Loucy (cell line): ENCODE measurements around the gene PPP1R14B.

Experiments
- H2AFZ ChIP-seq: fragments of 200-600 bp; sonication (generic); 2 replicates; pipeline ENCODE4 v1.6.0; 2016; ENCODE audit warnings: antibody characterized with exemption, mild to moderate bottlenecking, low read length, moderate library complexity
- H3F3A ChIP-seq: fragments of 200-600 bp; 2 replicates; pipeline ENCODE4 v1.6.0; 2016; ENCODE audit warnings: antibody characterized with exemption, low read depth, mild to moderate bottlenecking
- H3K27me3 ChIP-seq: fragments of 200-600 bp; sonication (generic); 2 replicates; pipeline ENCODE4 v1.6.1; 2014; ENCODE audit warnings: low read length, mild to moderate bottlenecking; ENCODE audit not compliant: insufficient read depth, poor library complexity, severe bottlenecking
- H3K36me3 ChIP-seq: fragments of 200-600 bp; sonication (generic); 2 replicates; pipeline ENCODE4 v1.6.1; 2016; ENCODE audit warnings: low read length; ENCODE audit not compliant: insufficient read depth
- H3K4me1 ChIP-seq: fragments of 200-600 bp; sonication (generic); 2 replicates; pipeline ENCODE4 v1.5.1; 2014; ENCODE audit warnings: low read length, mild to moderate bottlenecking; ENCODE audit not compliant: insufficient read depth, poor library complexity, severe bottlenecking
- H3K4me2 ChIP-seq: fragments of 200-600 bp; sonication (generic); 2 replicates; pipeline ENCODE4 v1.6.0; 2014; ENCODE audit warnings: antibody characterized with exemption, low read length, low read depth, mild to moderate bottlenecking; ENCODE audit not compliant: poor library complexity, severe bottlenecking
- H3K4me3 ChIP-seq: fragments of 200-600 bp; sonication (generic); 2 replicates; pipeline ENCODE4 v1.5.1; 2014; ENCODE audit warnings: low read length, mild to moderate bottlenecking, mixed read lengths; ENCODE audit not compliant: poor library complexity, severe bottlenecking
- H3K79me2 ChIP-seq: fragments of 200-600 bp; sonication (generic); 2 replicates; pipeline ENCODE4 v1.6.1; 2014; ENCODE audit warnings: low read length; ENCODE audit not compliant: insufficient read depth
- H3K9ac ChIP-seq: fragments of 200-600 bp; sonication (generic); 2 replicates; pipeline ENCODE4 v1.6.0; 2014; ENCODE audit warnings: mild to moderate bottlenecking, low read depth, low read length, moderate library complexity; ENCODE audit not compliant: poor library complexity, severe bottlenecking
- H3K9me2 ChIP-seq: fragments of 200-600 bp; sonication (generic); replicated peaks from 2 replicates; pipeline ENCODE4 v1.6.1; 2016; ENCODE audit warnings: low read depth, low read length, mixed read lengths
- H3K9me3 ChIP-seq: fragments of 200-600 bp; sonication (generic); 2 replicates; pipeline ENCODE4 v1.6.1; 2014; ENCODE audit warnings: mild to moderate bottlenecking, antibody characterized with exemption, low read length, low read depth; ENCODE audit not compliant: insufficient read depth
- H4K20me1 ChIP-seq: fragments of 200-600 bp; sonication (generic); 2 replicates; pipeline ENCODE4 v1.6.0; 2014; ENCODE audit warnings: antibody characterized with exemption, low read length, mild to moderate bottlenecking; ENCODE audit not compliant: insufficient read depth, poor library complexity, severe bottlenecking
- CTCF ChIP-seq: fragments of 200-600 bp; sonication (generic); conservative IDR thresholded peaks from 2 replicates; pipeline ENCODE4 v1.5.1; 2014; ENCODE audit warnings: mild to moderate bottlenecking, antibody characterized with exemption, low read length
- EZH2phosphoT487 ChIP-seq: fragments of 200-600 bp; IDR thresholded peaks from 2 replicates; pipeline ENCODE4 v1.6.1; 2018; ENCODE audit warnings: antibody characterized with exemption, mild to moderate bottlenecking, moderate library complexity, borderline replicate concordance

The PPP1R14B gene

GRCh38 chr11:64254326-64254725 is 7.6 kb upstream of the PPP1R14B start:
- Histone ChIP-seq H3K4me1 (peaks cover 22% of the 10 kb centered on the region), H3K27me3 (no peaks in the 10 kb centered on the region), H2AFZ (no peak overlapping the region), H3F3A (no peaks in the 10 kb centered on the region), H3K9ac (no peak overlapping the region), H3K79me2 (peaks cover 5% of the 10 kb centered on the region; the same call in 1 of the 2 replicates), H3K36me3 (no peaks in the 10 kb centered on the region), H3K4me3 (no peak overlapping the region), H4K20me1 (no peaks in the 10 kb centered on the region), H3K4me2 (no peak overlapping the region), H3K9me3 (no peaks in the 10 kb centered on the region), H3K9me2 (no peaks in the 10 kb centered on the region)
- no peak for TF ChIP-seq CTCF
- no peak for TF ChIP-seq EZH2phosphoT487

GRCh38 chr11:64253481-64253880 is 6.7 kb upstream of the PPP1R14B start:
- no peaks in the 10 kb centered on the region for H3K9me2 ChIP-seq
- no peak overlapping the region for H3K4me3 ChIP-seq
- H3K36me3 ChIP-seq, result no peaks in the 10 kb centered on the region
- no peak overlapping the region for H3K9ac ChIP-seq
- H4K20me1 ChIP-seq, result no peaks in the 10 kb centered on the region
- no peaks in the 10 kb centered on the region for H3K9me3 ChIP-seq
- TF ChIP-seq EZH2phosphoT487 (no peak), CTCF (no peak)
- no peak overlapping the region for H2AFZ ChIP-seq
- no peaks in the 10 kb centered on the region for H3K27me3 ChIP-seq
- peaks cover 5% of the 10 kb centered on the region; the same call in 1 of the 2 replicates for H3K79me2 ChIP-seq
- peak overlapping the region; percentile 13 for H3K4me2 ChIP-seq
- H3K4me1 ChIP-seq, result peaks cover 26% of the 10 kb centered on the region
- no peaks in the 10 kb centered on the region for H3F3A ChIP-seq

- Histone ChIP-seq H3F3A (no peaks in the 10 kb centered on the region), H2AFZ (no peak overlapping the region), H3K4me3 (no peak overlapping the region), H3K4me1 (peaks cover 26% of the 10 kb centered on the region), H3K9me2 (no peaks in the 10 kb centered on the region), H3K36me3 (no peaks in the 10 kb centered on the region), H3K4me2 (peak overlapping the region; percentile 82), H4K20me1 (no peaks in the 10 kb centered on the region), H3K27me3 (no peaks in the 10 kb centered on the region), H3K79me2 (peaks cover 5% of the 10 kb centered on the region; the same call in 1 of the 2 replicates), H3K9ac (no peak overlapping the region), H3K9me3 (no peaks in the 10 kb centered on the region)
- TF ChIP-seq CTCF, result no peak
- TF ChIP-seq EZH2phosphoT487, result no peak
Measured at GRCh38 chr11:64253043-64253442, 6.3 kb upstream of the PPP1R14B start.
